Measurements from ENCODE around the gene PPFIA4. TPM values are rescaled to one million over a fixed set of nuclear protein-coding genes. Genes with fewer than 3 reads are reported as not detected.

PPFIA4 gene
- total and polyA plus RNA-seq, 2 of the 4 experiments (the other 2 are of a cell fraction), result 5.4 to 13.7 TPM

DNA sequence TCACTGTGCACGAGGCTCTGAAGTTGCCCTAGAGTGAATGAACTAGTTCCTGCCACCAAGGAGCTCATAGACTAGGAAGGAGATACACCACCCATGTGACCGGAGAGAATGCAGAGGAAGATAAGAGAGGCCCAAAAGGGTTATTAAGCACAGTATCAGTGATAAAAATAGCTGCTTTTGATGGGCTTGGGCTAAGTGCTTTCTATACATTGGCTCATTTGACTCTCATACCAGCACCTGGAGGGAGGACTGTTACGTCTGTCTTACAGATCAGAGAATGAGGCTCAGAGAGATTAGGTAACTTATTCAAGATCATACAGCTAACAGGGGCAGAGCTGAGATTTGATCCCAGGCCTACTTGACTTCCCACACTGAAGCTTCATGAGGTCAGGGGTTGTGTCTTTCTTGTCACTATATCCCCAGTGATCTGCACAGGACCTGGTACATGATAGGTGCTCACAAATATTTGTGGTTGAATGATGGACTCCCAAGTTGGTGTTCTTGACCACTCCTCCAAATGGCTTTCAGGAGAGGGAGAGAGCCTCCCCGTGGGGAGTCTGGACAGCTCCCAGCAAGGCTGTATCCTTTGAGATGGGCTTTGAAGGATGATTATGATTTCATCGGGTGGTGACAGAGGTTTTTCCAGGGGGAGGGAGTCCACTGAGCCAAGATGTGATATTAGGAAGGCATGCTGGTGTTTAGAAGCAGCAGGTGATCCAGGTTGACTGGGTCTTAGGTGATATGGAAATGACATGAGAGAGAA is 14.4 kb downstream of the PPFIA4 start (continued):
- TF ChIP-seq MAFK (IDR thresholded peaks at IDR 0.05; ENCODE audit: low read depth, low read length), result no peak

DNA sequence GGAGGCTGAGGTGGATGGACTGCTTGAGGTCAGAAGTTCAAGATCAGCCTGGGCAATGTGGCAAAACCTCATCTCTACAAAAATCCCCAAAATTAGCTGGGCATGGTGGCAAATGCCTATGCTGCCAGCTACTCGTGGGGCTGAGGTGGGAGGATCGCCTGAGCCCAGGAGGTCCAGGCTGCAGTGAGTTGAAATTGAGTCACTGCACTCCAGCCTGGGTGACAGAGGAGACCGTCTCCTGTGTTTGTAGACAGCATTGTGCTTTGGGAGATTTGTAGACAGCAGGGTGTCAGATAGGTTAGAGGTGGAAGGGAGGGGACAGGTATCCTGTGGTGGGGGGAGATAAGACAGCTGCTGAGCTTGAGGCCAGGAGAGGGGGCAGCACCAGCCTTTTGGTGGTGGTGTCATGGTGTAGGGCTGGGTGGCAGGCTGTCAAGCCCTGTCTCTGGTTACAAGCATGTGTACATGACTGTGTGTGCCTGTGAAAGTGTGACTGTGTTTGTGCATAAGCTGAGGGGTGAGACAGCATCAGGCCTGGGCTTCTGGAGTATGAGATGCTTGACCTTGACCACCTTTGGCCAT is 15.2 kb downstream of the PPFIA4 start:
- no peak overlapping the region for H3K18ac ChIP-seq (ENCODE audit: low read depth, low read length)
- H3K79me1 ChIP-seq (ENCODE audit: low read depth in 1 of 2, low read length in 2 of 2), result peaks cover 0 to 7% of the 10 kb centered on the region in 2 experiments; a peak in 1 of 4 replicates
- H2BK120ac ChIP-seq (ENCODE audit: low read depth, low read length), result no peak overlapping the region
- H2BK15ac ChIP-seq (ENCODE audit: low read depth, low read length), result no peak overlapping the region
- ATAC-seq (ENCODE audit: low read depth) (no peak), DNase-seq (no peak)
- H3K36me3 ChIP-seq (ENCODE audit: control insufficient read depth, insufficient read depth, low read length), result peaks cover 16% of the 10 kb centered on the region; the same call in 1 of the 2 replicates
- no peaks in the 10 kb centered on the region for H3K27me3 ChIP-seq (ENCODE audit: control insufficient read depth, insufficient read depth, low read length)
- H4K5ac ChIP-seq (ENCODE audit: low read depth, low read length), result no peak overlapping the region
- no peak overlapping the region for H3K4me3 ChIP-seq (ENCODE audit: insufficient read depth, low read depth, low read length)
- in situ Hi-C loops (cut with MboI; ENCODE audit: low sequenced_read_pairs), result no loop called here
- H3K9ac ChIP-seq (ENCODE audit: low read depth, low read length), result no peak overlapping the region
- TF ChIP-seq CEBPB (IDR thresholded peaks at IDR 0.05; ENCODE audit: low read depth, low read length), result no peak
- TF ChIP-seq MXI1 (IDR thresholded peaks at IDR 0.05; ENCODE audit: borderline replicate concordance, low read depth, low read length), result no peak
- no peak for TF ChIP-seq CHD1 (IDR thresholded peaks at IDR 0.05; ENCODE audit: low read depth, low read length)
- no peak for TF ChIP-seq RAD21 (IDR thresholded peaks at IDR 0.05; ENCODE audit: low read length)
- TF ChIP-seq, protein P1, sequence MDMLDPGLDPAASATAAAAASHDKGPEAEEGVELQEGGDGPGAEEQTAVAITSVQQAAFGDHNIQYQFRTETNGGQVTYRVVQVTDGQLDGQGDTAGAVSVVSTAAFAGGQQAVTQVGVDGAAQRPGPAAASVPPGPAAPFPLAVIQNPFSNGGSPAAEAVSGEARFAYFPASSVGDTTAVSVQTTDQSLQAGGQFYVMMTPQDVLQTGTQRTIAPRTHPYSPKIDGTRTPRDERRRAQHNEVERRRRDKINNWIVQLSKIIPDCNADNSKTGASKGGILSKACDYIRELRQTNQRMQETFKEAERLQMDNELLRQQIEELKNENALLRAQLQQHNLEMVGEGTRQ (IDR thresholded peaks at IDR 0.05; ENCODE audit: low read depth, low read length), result no peak
- no peak for TF ChIP-seq NFE2L2 (IDR thresholded peaks at IDR 0.05; ENCODE audit: low read depth, low read length)
- TF ChIP-seq BHLHE40 (IDR thresholded peaks at IDR 0.05; ENCODE audit: low read depth, low read length), result no peak
- TF ChIP-seq FOS (IDR thresholded peaks at IDR 0.05; ENCODE audit: low read depth, low read length), result no peak
- TF ChIP-seq RCOR1 (IDR thresholded peaks at IDR 0.05; ENCODE audit: insufficient replicate concordance, low read length), result no peak
- H3K4me2 ChIP-seq (ENCODE audit: low read depth, low read length), result no peak overlapping the region
- H4K20me1 ChIP-seq (ENCODE audit: insufficient read depth, low read length), result peaks cover 21% of the 10 kb centered on the region
- H3K27ac ChIP-seq (ENCODE audit: insufficient read depth, low read length), result no peak overlapping the region
- ChIA-PET POLR2A (ENCODE audit: unreplicated experiment) (no interaction called here), CTCF (interaction anchor here (0.8 to 7.2 kb wide), 4 partner anchors 38 to 228 kb away, joined by 3 to 49 read pairs (median 12); no protein-coding TSS in a partner anchor)
- no peak overlapping the region for H2BK5ac ChIP-seq (ENCODE audit: low read depth, low read length, poor library complexity, severe bottlenecking)
- no peak overlapping the region for H4K91ac ChIP-seq (ENCODE audit: insufficient read depth, low read depth, low read length)
- no peak overlapping the region for H2AK5ac ChIP-seq (ENCODE audit: low read depth, low read length)
- no peak overlapping the region for H3K4ac ChIP-seq (ENCODE audit: low read depth, low read length)
- no peak overlapping the region for H2BK20ac ChIP-seq (ENCODE audit: low read depth, low read length)
- H2AK9ac ChIP-seq (replicated peaks; ENCODE audit: low read depth, low read length, poor library complexity), result no peak overlapping the region
- intact Hi-C loops (cut with micrococcal nuclease), result no loop called here
- H3K23ac ChIP-seq (ENCODE audit: low read depth, low read length), result no peak overlapping the region
- no peak overlapping the region for H3K56ac ChIP-seq (ENCODE audit: extremely low read depth, insufficient read depth, low read length)
- H3K14ac ChIP-seq (replicated peaks; ENCODE audit: low read depth, low read length), result no peak overlapping the region
- no peak overlapping the region for H4K8ac ChIP-seq (ENCODE audit: low read depth in 2 of 2, low read length in 2 of 2)
- 0 out of 2 replicates have a peak, but pooled peaks cover 5% of the 10 kb centered on the region for H3K9me1 ChIP-seq (ENCODE audit: insufficient read depth, low read length)
- dilution Hi-C loops (cut with HindIII; ENCODE audit: low sequenced_read_pairs, unreplicated experiment), result no loop called here
- 100% methylated on average over 1 of the region's 3 CpGs; no CpG with 5 or more reads in 1 of the 2 experiments for WGBS, 2 experiments (ENCODE audit: extremely low coverage in 2 of 2, insufficient read length in 1 of 2)
- no peaks in the 10 kb centered on the region for H3K9me3 ChIP-seq (ENCODE audit: control insufficient read depth, insufficient read depth, low read length)
- no peak overlapping the region for H2AFZ ChIP-seq (replicated peaks; ENCODE audit: low read length, poor library complexity)
- no TSS peak for BruUV-seq (replicated peaks)
- peaks cover 21% of the 10 kb centered on the region for H3K4me1 ChIP-seq (ENCODE audit: control insufficient read depth, insufficient read depth, low read length)
